ENCODE measurements around the gene IL31RA. TPM values are rescaled to one million over a fixed set of nuclear protein-coding genes. Genes with fewer than 3 reads are reported as not detected.

The IL31RA gene
- total RNA-seq, 4 donors from 2014 or later = 0.89 to 3.0 (median 1.0) TPM

DNA sequence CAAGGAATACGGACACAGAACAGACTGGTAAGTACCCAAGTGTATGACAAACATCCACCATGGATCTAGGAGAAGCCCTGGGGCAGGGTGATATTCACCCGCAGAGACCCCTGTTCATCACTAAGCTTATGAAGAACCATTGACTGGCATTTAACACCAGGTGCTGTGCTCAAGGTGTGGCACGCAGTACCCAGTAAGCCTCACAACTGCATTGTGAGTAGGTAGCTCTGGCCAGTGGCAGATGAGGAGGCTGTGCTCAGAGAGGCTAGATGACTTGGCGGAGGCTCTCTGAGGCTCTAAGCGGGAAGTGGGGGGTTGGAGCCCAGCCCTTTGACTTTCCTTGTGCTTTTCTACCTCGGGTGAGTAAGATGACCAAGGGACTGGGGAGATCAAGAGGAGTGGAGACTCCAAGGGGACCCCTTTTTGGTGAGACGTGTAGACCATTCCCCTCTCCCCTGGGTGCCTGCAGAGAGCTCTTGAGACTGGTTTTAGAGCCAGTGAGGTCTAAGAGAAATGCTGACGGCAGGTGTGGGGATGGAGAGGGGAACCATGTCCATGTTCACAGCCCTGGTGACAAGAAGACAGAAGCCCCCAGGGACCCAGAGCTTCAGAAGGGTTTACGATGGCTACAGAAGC is 72.8 kb downstream of the IL31RA start:
- peak overlapping the region; percentile 40 for H3K4me3 ChIP-seq
- no peaks in the 10 kb centered on the region for H3K36me3 ChIP-seq
- H3K4me1 ChIP-seq = no peaks in the 10 kb centered on the region
- no peaks in the 10 kb centered on the region for H3K9me3 ChIP-seq
- no peak overlapping the region for H3K27ac ChIP-seq
- 91% methylated on average over 8 of the region's 9 CpGs for WGBS
- TF ChIP-seq, protein P1, sequence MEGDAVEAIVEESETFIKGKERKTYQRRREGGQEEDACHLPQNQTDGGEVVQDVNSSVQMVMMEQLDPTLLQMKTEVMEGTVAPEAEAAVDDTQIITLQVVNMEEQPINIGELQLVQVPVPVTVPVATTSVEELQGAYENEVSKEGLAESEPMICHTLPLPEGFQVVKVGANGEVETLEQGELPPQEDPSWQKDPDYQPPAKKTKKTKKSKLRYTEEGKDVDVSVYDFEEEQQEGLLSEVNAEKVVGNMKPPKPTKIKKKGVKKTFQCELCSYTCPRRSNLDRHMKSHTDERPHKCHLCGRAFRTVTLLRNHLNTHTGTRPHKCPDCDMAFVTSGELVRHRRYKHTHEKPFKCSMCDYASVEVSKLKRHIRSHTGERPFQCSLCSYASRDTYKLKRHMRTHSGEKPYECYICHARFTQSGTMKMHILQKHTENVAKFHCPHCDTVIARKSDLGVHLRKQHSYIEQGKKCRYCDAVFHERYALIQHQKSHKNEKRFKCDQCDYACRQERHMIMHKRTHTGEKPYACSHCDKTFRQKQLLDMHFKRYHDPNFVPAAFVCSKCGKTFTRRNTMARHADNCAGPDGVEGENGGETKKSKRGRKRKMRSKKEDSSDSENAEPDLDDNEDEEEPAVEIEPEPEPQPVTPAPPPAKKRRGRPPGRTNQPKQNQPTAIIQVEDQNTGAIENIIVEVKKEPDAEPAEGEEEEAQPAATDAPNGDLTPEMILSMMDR (IDR thresholded peaks at IDR 0.05) = no peak
- TF ChIP-seq EP300 (IDR thresholded peaks at IDR 0.05) = no peak
- TF ChIP-seq POLR2AphosphoS5 (IDR thresholded peaks at IDR 0.05) = no peak
- no peak for TF ChIP-seq POLR2A (IDR thresholded peaks at IDR 0.05)
- H3K27me3 ChIP-seq = no peaks in the 10 kb centered on the region
- peak in 1 of 2 donors; percentile 37 for DNase-seq (ENCODE audit: low spot score in 2 of 2)

DNA sequence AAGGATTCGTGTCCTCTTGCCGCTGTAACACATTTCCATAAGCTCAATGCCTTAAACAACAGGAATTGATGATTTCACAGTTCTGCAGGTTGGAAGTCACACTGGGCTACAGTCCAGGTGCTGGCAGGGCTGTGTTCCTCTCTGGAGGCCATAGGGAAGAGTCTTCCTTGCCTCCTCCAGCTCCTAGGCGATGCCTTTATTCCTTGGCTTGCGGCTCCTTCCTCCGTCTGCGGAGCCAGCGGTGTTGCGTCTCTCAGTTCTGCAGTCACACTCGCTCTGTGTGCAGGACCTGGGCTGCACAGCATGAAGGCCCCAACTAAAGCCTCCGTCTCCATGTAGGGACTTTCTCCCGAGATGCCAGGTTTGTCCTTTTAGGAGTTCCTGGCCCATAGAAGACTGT is 73.6 kb downstream of the IL31RA start:
- Histone ChIP-seq H3K9me3 (no peaks in the 10 kb centered on the region), H3K4me3 (no peak overlapping the region), H3K27me3 (no peaks in the 10 kb centered on the region), H3K27ac (no peak overlapping the region), H3K4me1 (no peaks in the 10 kb centered on the region), H3K36me3 (no peaks in the 10 kb centered on the region)
- 90% methylated on average over 11 of the region's 11 CpGs for WGBS
- DNase-seq (ENCODE audit: low spot score in 2 of 2) = peak in 1 of 2 donors; percentile 32
- TF ChIP-seq EP300 (IDR thresholded peaks at IDR 0.05) (no peak), POLR2A (IDR thresholded peaks at IDR 0.05) (no peak), POLR2AphosphoS5 (IDR thresholded peaks at IDR 0.05) (no peak)
- TF ChIP-seq, protein P1 (IDR thresholded peaks at IDR 0.05) = no peak

DNA sequence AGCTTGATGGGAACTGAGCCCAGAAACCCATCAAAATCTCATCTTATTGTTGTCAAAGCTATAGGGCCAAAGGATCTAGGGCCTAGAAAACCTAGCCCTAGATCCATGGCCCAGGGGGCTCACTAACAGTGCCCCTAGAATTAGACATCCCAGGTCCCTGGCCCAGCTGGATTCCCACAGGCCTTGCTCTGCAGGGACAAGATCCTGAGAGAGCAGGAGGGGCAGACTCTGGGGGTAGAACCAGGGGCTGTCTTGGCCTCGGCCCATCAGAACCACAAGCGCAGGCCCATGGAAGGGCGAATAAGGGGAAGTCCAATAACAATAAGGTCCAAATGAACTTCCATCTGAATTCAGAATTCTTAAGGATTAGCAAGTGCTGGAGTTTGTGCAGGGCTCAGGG is 74.0 kb downstream of the IL31RA start:
- no peaks in the 10 kb centered on the region for H3K36me3 ChIP-seq
- no peaks in the 10 kb centered on the region for H3K27me3 ChIP-seq
- 98% methylated on average over 3 of the region's 3 CpGs for WGBS
- no peak for DNase-seq (ENCODE audit: low spot score in 2 of 2)
- H3K9me3 ChIP-seq = no peaks in the 10 kb centered on the region
- H3K4me3 ChIP-seq = no peak overlapping the region
- no peaks in the 10 kb centered on the region for H3K4me1 ChIP-seq
- TF ChIP-seq, protein P1 (IDR thresholded peaks at IDR 0.05) = no peak
- no peak for TF ChIP-seq POLR2A (IDR thresholded peaks at IDR 0.05)
- no peak overlapping the region for H3K27ac ChIP-seq

GRCh38 chr5:55925712-55926111 is 74.6 kb downstream of the IL31RA start:
- Histone ChIP-seq H3K27me3 (no peaks in the 10 kb centered on the region), H3K9me3 (no peaks in the 10 kb centered on the region), H3K4me1 (no peaks in the 10 kb centered on the region), H3K36me3 (no peaks in the 10 kb centered on the region), H3K4me3 (no peak overlapping the region), H3K27ac (no peak overlapping the region)
- no peak for DNase-seq (ENCODE audit: low spot score in 2 of 2)
- 83% methylated on average over 5 of the region's 5 CpGs for WGBS
- TF ChIP-seq POLR2AphosphoS5 (IDR thresholded peaks at IDR 0.05) (no peak), EP300 (IDR thresholded peaks at IDR 0.05) (no peak), POLR2A (IDR thresholded peaks at IDR 0.05) (no peak)
- TF ChIP-seq, protein P1 (IDR thresholded peaks at IDR 0.05) = no peak

DNA sequence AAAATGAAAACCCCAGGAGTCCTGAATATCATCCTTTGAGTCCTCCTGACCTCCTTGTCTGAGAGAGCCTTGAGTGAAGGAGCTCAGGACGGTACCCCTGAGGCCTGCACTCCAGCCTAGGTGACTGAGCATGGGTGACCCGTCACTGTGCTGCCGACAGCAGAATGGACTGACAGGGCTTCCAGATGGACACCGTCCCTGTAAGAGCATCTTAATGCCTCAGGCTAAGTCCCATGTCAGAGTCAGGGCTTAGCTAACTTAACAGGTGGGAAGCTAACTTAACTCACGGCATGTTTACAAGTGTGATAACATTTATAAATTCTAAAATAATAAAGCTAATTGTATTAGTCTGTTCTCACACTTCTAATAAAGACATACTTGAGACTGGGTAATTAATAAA is 75.3 kb downstream of the IL31RA start:
- Histone ChIP-seq H3K4me1 (no peaks in the 10 kb centered on the region), H3K27ac (no peak overlapping the region), H3K9me3 (no peaks in the 10 kb centered on the region), H3K36me3 (no peaks in the 10 kb centered on the region), H3K4me3 (no peak overlapping the region), H3K27me3 (no peaks in the 10 kb centered on the region)
- TF ChIP-seq, protein P1 (IDR thresholded peaks at IDR 0.05) = no peak
- TF ChIP-seq POLR2A (IDR thresholded peaks at IDR 0.05) (no peak), EP300 (IDR thresholded peaks at IDR 0.05) (no peak), POLR2AphosphoS5 (IDR thresholded peaks at IDR 0.05) (no peak)
- WGBS = 82% methylated on average over 5 of the region's 5 CpGs
- DNase-seq (ENCODE audit: low spot score in 2 of 2) = no peak

Measured in suprapubic skin (tissue), 4 donors.